Measurements from ENCODE around the gene AGAP1.

Gene AGAP1

GRCh38 chr2:235855011-235855410 lies 361.2 kb downstream of the AGAP1 start:
- no peak for TF ChIP-seq CTCF (IDR thresholded peaks at IDR 0.05; ENCODE audit: control extremely low read depth, extremely low read depth, low read depth, missing control alignments)
- CTCF ChIA-PET: no interaction called here
- POLR2A ChIA-PET: no interaction called here
- no peak for DNase-seq (ENCODE audit: extremely low spot score)

GRCh38 chr2:235856151-235856854 lies 362.5 kb downstream of the AGAP1 start:
- TF ChIP-seq CTCF (IDR thresholded peaks at IDR 0.05; ENCODE audit: control extremely low read depth, extremely low read depth, low read depth, missing control alignments): no peak
- CTCF ChIA-PET: no interaction called here
- POLR2A ChIA-PET: no interaction called here
- no peak for DNase-seq (ENCODE audit: extremely low spot score)

GRCh38 chr2:235857598-235857997 lies 363.8 kb downstream of the AGAP1 start:
- DNase-seq (ENCODE audit: extremely low spot score): no peak
- ChIA-PET POLR2A (no interaction called here), CTCF (no interaction called here)
- no peak for TF ChIP-seq CTCF (IDR thresholded peaks at IDR 0.05; ENCODE audit: control extremely low read depth, extremely low read depth, low read depth, missing control alignments)

- TF ChIP-seq CTCF (IDR thresholded peaks at IDR 0.05; ENCODE audit: control extremely low read depth, extremely low read depth, low read depth, missing control alignments): no peak
- no peak for DNase-seq (ENCODE audit: extremely low spot score)
- CTCF ChIA-PET: no interaction called here
- POLR2A ChIA-PET: no interaction called here
Observed at GRCh38 chr2:235858881-235859280, 365.0 kb downstream of the AGAP1 start.

GRCh38 chr2:235859651-235860050 lies 365.8 kb downstream of the AGAP1 start:
- TF ChIP-seq CTCF (IDR thresholded peaks at IDR 0.05; ENCODE audit: control extremely low read depth, extremely low read depth, low read depth, missing control alignments): no peak
- no peak for DNase-seq (ENCODE audit: extremely low spot score)
- CTCF ChIA-PET: no interaction called here
- POLR2A ChIA-PET: no interaction called here

GRCh38 chr2:235860111-235860510 lies 366.3 kb downstream of the AGAP1 start:
- ChIA-PET POLR2A (no interaction called here), CTCF (no interaction called here)
- no peak for TF ChIP-seq CTCF (IDR thresholded peaks at IDR 0.05; ENCODE audit: control extremely low read depth, extremely low read depth, low read depth, missing control alignments)
- DNase-seq (ENCODE audit: extremely low spot score): no peak

GRCh38 chr2:235860871-235861270 lies 367.0 kb downstream of the AGAP1 start:
- POLR2A ChIA-PET: no interaction called here
- TF ChIP-seq CTCF (IDR thresholded peaks at IDR 0.05; ENCODE audit: control extremely low read depth, extremely low read depth, low read depth, missing control alignments): no peak
- CTCF ChIA-PET: no interaction called here
- DNase-seq (ENCODE audit: extremely low spot score): no peak

Data from GM10248 (cell line).